ENCODE measurements around the gene IFT81. TPM values are rescaled to one million over a fixed set of nuclear protein-coding genes. Genes with fewer than 3 reads are reported as not detected.
A peak's percentile ranks its signal among the peaks of the same experiment; 100 is the strongest.

IFT81 gene
- total and polyA plus RNA-seq, 2 of the 13 experiments (the other 11 are each of a cell fraction or from before 2014, with no cell fraction given), result 4.2 to 13.0 TPM

- TF ChIP-seq ZNF691 (CRISPR knock-in tag; IDR thresholded peaks at IDR 0.05; ENCODE audit: borderline replicate concordance, low read depth) (peak; percentile 71; the same call in 1 of the 2 replicates), BRD4 (CRISPR knock-in tag; IDR thresholded peaks at IDR 0.05) (no peak), NR1H2 (CRISPR knock-in tag; IDR thresholded peaks at IDR 0.05; ENCODE audit: borderline replicate concordance, low read depth) (no peak), TBX2 (CRISPR knock-in tag; IDR thresholded peaks at IDR 0.05; ENCODE audit: borderline replicate concordance) (peak; percentile 87), ZSCAN25 (CRISPR knock-in tag; IDR thresholded peaks at IDR 0.05) (no peak; the same call in 1 of the 2 replicates), STAT6 (CRISPR knock-in tag; IDR thresholded peaks at IDR 0.05; ENCODE audit: borderline replicate concordance) (no peak), SNAPC2 (CRISPR knock-in tag; IDR thresholded peaks at IDR 0.05) (no peak), EP300 (IDR thresholded peaks at IDR 0.05; ENCODE audit: low read depth in 2 of 2, low read length in 2 of 2) (peak; percentile 49 to 61; a peak in 2 of 4 replicates), EP300 (CRISPR knock-in tag; IDR thresholded peaks at IDR 0.05; ENCODE audit: borderline replicate concordance) (peak; percentile 69), ZNF280D (CRISPR knock-in tag; IDR thresholded peaks at IDR 0.05) (peak; percentile 51; the same call in 1 of the 2 replicates), ATM (IDR thresholded peaks at IDR 0.05; ENCODE audit: borderline replicate concordance) (no peak), POGZ (CRISPR knock-in tag; IDR thresholded peaks at IDR 0.05) (peak; percentile 59; the same call in 1 of the 2 replicates), SAP130 (CRISPR knock-in tag; IDR thresholded peaks at IDR 0.05; ENCODE audit: low read depth) (peak; percentile 73), ZBTB7B (CRISPR knock-in tag; IDR thresholded peaks at IDR 0.05) (peak; percentile 28; the same call in 1 of the 2 replicates), ZNF850 (CRISPR knock-in tag; conservative IDR thresholded peaks at IDR 0.05) (no peak), ZNF687 (CRISPR knock-in tag; IDR thresholded peaks at IDR 0.05) (peak; percentile 76), SRSF1 (optimal IDR thresholded peaks at IDR 0.05; ENCODE audit: low read depth, low read length) (no peak), KDM4B (CRISPR knock-in tag; IDR thresholded peaks at IDR 0.05) (peak; percentile 64; the same call in 1 of the 2 replicates)
These were observed 14.9 kb upstream of the IFT81 start (continued) for GRCh38 chr12:110109037-110109836.

Data from HepG2 (cell line).